T-helper 17 cell (primary cell): ENCODE data around the gene RIPK4. TPM values are rescaled to one million over a fixed set of nuclear protein-coding genes. Genes with fewer than 3 reads are reported as not detected.
"Not testable (repeated sequence)": the region's sequence is repeated elsewhere in the genome, so short reads cannot be mapped to it uniquely, and the experiment has no call there.

Experiments
- ATAC-seq: fragments of 150-1000 bp; cut with Tn5 transposase; 2 replicates; pipeline ENCODE4 v1.10.0; 2021; ENCODE audit warnings: mild to moderate bottlenecking, moderate library complexity
- DNase-seq, 3 donors: peaks; one replicate each; pipeline versions ENCODE4 v3.0.0 to v3.0.0-alpha.2; 2020 to 2021
- H3K9me3 ChIP-seq: one replicate; pipeline ENCODE4 v1.7.0; 2013; ENCODE audit warnings: low read length, mild to moderate bottlenecking; ENCODE audit not compliant: control insufficient read depth, poor library complexity, severe bottlenecking
- H3K27ac Mint-ChIP-seq: one replicate; pipeline ENCODE4 v1.8.0; 2022; ENCODE audit warnings: mild to moderate bottlenecking, moderate library complexity, mixed read lengths
- H3K27me3 Mint-ChIP-seq: one replicate; pipeline ENCODE4 v1.8.0; 2022; ENCODE audit warnings: mixed read lengths
- H3K36me3 Mint-ChIP-seq: one replicate; pipeline ENCODE4 v1.8.0; 2022; ENCODE audit warnings: low read depth, mixed read lengths
- H3K4me1 Mint-ChIP-seq: one replicate; pipeline ENCODE4 v1.8.0; 2022; ENCODE audit warnings: mild to moderate bottlenecking, mixed read lengths
- H3K4me3 Mint-ChIP-seq: one replicate; pipeline ENCODE4 v1.8.0; 2022; ENCODE audit warnings: mild to moderate bottlenecking, moderate library complexity, mixed read lengths
- total RNA-seq, 4 donors: library from RNA in 2 of 4; stranded (reverse) in 2 of 4; gene quantifications; one replicate each; pipeline ENCODE4 v1.2.3 and lab custom pipeline; 2022 to 2026

Gene RIPK4
- total RNA-seq, 2 donors from 2014 or later, result 0.37 to 0.50 TPM

DNA sequence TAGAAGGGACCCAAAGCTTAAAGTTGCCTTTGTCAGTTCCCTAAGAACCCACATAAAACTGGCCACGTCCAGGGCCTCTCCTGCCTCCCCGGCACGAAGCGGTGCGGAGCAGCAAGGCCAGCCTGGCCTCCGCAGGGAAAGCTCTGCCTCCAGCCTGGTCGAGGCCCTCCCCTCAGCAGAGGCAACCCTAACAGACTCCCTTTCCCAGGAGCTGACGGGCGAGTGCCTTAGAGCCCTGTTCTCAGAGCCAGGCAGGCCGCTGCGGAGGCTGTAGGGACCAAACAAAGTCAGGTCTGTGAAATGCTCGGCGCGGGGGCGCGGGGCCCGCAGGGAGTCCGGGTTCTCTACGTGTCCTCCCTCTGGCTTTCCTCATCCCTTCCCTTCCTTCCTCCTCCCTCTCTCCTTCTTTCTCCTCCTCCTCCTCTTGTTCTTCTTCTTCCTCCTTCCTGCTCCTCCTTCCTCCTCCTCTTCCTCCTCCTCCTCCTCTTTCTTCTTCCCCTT lies 40.7 kb downstream of the RIPK4 start:
- ATAC-seq (no peak), DNase-seq (no peak)
- peaks cover 8% of the 10 kb centered on the region for H3K36me3 Mint-ChIP-seq
- no peak overlapping the region for H3K27ac Mint-ChIP-seq
- H3K4me1 Mint-ChIP-seq, result peaks cover 14% of the 10 kb centered on the region
- peaks cover 67% of the 10 kb centered on the region for H3K27me3 Mint-ChIP-seq
- H3K9me3 ChIP-seq, result no peaks in the 10 kb centered on the region
- H3K4me3 Mint-ChIP-seq, result no peak overlapping the region

DNA sequence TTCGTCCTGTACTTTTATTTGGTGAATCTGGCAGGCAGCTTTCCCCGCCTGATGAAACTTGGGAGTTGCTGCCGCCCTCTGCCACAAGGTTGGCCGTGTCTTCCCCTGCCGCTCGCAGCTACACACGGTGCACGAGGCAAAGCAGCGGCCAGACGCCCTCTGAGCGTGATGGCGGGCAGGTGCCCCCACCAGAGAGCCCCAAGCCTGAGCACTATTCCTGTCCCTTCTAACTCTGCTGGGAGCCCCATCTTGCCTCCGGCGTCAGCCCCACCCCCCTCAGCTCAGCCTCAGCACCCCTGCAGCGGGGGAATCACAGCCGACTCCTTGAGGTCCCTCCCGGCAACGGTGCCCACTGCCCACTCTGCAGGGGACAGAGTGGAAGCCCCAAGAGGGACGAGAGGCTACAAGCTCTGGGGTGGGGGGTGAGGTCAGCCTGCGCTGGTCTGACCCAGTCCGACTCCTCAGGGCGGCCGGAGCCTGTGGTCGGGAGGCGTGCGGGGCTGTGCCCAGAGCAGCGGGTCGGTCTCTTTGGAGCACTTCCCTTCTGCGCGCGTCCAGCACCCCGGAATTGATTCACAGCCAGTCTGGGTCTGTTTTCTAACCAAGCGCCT lies 41.3 kb downstream of the RIPK4 start:
- H3K36me3 Mint-ChIP-seq, result peaks cover 8% of the 10 kb centered on the region
- DNase-seq, result no peak
- ATAC-seq, result peak; percentile 39
- no peak overlapping the region for H3K27ac Mint-ChIP-seq
- H3K27me3 Mint-ChIP-seq, result peaks cover 71% of the 10 kb centered on the region
- H3K9me3 ChIP-seq, result no peaks in the 10 kb centered on the region
- H3K4me1 Mint-ChIP-seq, result peaks cover 14% of the 10 kb centered on the region
- H3K4me3 Mint-ChIP-seq, result no peak overlapping the region

DNA sequence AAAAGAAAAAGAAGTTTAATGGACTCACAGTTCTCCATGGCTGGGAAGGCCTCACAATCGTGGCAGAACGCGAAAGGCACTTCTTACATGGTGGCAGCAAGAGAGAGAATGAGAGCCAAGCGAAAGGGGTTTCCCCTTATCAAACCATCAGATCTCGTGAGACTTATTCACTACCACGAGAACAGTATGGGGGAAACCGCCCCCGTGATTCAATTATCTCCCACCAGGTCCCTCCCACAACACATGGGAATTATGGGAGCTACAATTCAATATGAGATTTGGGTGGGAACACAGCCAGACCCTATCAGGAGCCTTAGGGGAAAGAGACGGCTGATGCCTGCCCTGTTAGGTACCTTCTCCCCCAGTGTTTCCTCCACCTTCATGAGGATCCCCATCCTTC lies 43.0 kb downstream of the RIPK4 start:
- not testable (repeated sequence) for H3K36me3 Mint-ChIP-seq, H3K4me3 Mint-ChIP-seq, DNase-seq, ATAC-seq, H3K9me3 ChIP-seq, H3K27ac Mint-ChIP-seq
- Mint-ChIP-seq H3K27me3 (peaks cover 70% of the 10 kb centered on the region), H3K4me1 (peaks cover 14% of the 10 kb centered on the region)

- H3K4me3 Mint-ChIP-seq, result no peak overlapping the region
- H3K4me1 Mint-ChIP-seq, result peaks cover 16% of the 10 kb centered on the region
- DNase-seq (no peak), ATAC-seq (no peak)
- H3K27ac Mint-ChIP-seq, result no peak overlapping the region
- peaks cover 65% of the 10 kb centered on the region for H3K27me3 Mint-ChIP-seq
- no peaks in the 10 kb centered on the region for H3K9me3 ChIP-seq
- peaks cover 8% of the 10 kb centered on the region for H3K36me3 Mint-ChIP-seq
Observed at GRCh38 chr21:41722052-41723018, 44.5 kb downstream of the RIPK4 start.

GRCh38 chr21:41720250-41720649 lies 46.6 kb downstream of the RIPK4 start:
- ATAC-seq, result no peak
- H3K27ac Mint-ChIP-seq, result no peak overlapping the region

GRCh38 chr21:41719691-41720090 lies 47.2 kb downstream of the RIPK4 start:
- no peak for DNase-seq
- Mint-ChIP-seq H3K36me3 (peaks cover 6% of the 10 kb centered on the region), H3K4me1 (peaks cover 7% of the 10 kb centered on the region), H3K27ac (no peak overlapping the region), H3K27me3 (peaks cover 67% of the 10 kb centered on the region), H3K4me3 (no peak overlapping the region)
- no peaks in the 10 kb centered on the region for H3K9me3 ChIP-seq
- no peak for ATAC-seq

More at GRCh38 chr21:41720250-41720649, 46.6 kb downstream of the RIPK4 start:
- Mint-ChIP-seq H3K36me3 (peaks cover 6% of the 10 kb centered on the region), H3K4me3 (no peak overlapping the region), H3K27me3 (peaks cover 62% of the 10 kb centered on the region), H3K4me1 (peaks cover 7% of the 10 kb centered on the region)
- no peaks in the 10 kb centered on the region for H3K9me3 ChIP-seq
- no peak for DNase-seq

GRCh38 chr21:41717573-41718330 lies 49.1 kb downstream of the RIPK4 start:
- H3K36me3 Mint-ChIP-seq, result peaks cover 8% of the 10 kb centered on the region
- no peak for ATAC-seq
- H3K27me3 Mint-ChIP-seq, result peaks cover 69% of the 10 kb centered on the region
- peaks cover 7% of the 10 kb centered on the region for H3K4me1 Mint-ChIP-seq
- no peak for DNase-seq
- no peak overlapping the region for H3K4me3 Mint-ChIP-seq
- no peaks in the 10 kb centered on the region for H3K9me3 ChIP-seq
- H3K27ac Mint-ChIP-seq, result no peak overlapping the region

DNA sequence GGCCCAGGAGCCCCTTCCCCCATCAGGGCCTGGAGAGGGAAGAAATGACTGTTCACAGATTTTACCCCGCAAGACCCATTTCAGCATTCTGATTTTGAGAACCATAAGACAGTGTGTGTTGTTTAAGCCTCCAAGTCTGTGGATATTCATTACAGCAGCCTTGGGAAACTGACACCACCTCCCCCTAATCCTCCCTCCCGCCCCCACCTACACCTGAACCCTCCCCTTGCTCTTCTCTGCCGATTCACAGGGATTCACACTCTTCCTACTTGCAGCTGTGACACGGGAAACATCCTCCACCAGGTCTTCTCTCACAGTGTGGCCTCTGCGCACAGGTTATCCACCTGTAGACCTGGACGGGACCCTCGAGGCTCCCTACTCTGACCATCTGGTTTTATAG lies 50.1 kb downstream of the RIPK4 start:
- H3K9me3 ChIP-seq, result no peaks in the 10 kb centered on the region
- ATAC-seq, result no peak
- Mint-ChIP-seq H3K36me3 (peaks cover 5% of the 10 kb centered on the region), H3K4me1 (peaks cover 2% of the 10 kb centered on the region), H3K27ac (no peak overlapping the region), H3K4me3 (no peak overlapping the region), H3K27me3 (peaks cover 63% of the 10 kb centered on the region)
- no peak for DNase-seq

- Mint-ChIP-seq H3K36me3 (peaks cover 5% of the 10 kb centered on the region), H3K4me3 (no peak overlapping the region), H3K27ac (no peak overlapping the region), H3K27me3 (peaks cover 67% of the 10 kb centered on the region), H3K4me1 (peaks cover 2% of the 10 kb centered on the region)
- DNase-seq, result no peak
- H3K9me3 ChIP-seq, result no peaks in the 10 kb centered on the region
- ATAC-seq, result no peak
Observed at GRCh38 chr21:41715649-41716281, 51.1 kb downstream of the RIPK4 start.

- not testable (repeated sequence) for H3K27ac Mint-ChIP-seq, H3K4me3 Mint-ChIP-seq, ATAC-seq, H3K9me3 ChIP-seq, DNase-seq, H3K4me1 Mint-ChIP-seq, H3K36me3 Mint-ChIP-seq
- peaks cover 63% of the 10 kb centered on the region for H3K27me3 Mint-ChIP-seq
Observed at GRCh38 chr21:41714299-41714865, 52.5 kb downstream of the RIPK4 start.

DNA sequence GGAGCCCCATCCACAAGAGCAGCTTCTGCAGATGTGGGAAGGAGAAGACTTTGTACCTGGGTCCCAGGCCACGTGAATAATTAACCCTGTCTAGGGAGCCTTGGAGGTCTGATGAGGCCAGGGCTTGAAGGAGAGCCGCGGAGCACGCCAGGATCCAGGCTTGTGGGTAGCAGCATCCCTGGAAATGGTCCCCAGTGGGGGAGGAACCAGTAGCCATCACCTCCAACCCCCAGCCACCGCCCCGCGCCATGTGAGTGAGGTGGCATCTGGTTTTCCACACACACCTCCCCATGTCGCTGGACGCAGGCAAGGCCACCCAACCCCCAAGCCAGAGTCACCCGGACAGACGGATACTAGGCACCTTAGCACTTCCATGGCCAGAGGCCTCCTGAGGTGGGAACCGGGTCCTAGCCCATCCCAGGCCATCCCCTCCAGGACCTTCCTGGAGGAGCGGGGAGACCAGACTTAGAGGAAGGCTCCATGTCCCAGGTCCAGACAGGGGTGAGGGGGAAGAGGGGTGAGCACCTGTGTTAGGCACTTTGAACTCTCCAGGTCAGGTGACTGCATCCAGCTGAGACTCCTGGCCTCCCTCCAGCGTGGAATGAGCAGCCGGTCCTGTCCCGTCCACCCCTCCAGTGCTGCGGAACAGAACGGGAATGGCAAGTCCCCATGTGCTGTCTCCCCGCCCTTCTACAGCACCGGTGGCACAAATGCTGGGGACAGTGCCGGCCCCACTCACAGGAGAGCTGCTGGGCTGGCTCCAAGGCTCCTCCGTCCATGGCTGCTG lies 53.2 kb downstream of the RIPK4 start:
- Mint-ChIP-seq H3K4me3 (no peak overlapping the region), H3K4me1 (peaks cover 2% of the 10 kb centered on the region), H3K27ac (no peak overlapping the region), H3K36me3 (peaks cover 5% of the 10 kb centered on the region), H3K27me3 (peaks cover 65% of the 10 kb centered on the region)
- no peaks in the 10 kb centered on the region for H3K9me3 ChIP-seq
- no peak for ATAC-seq
- DNase-seq, result no peak

DNA sequence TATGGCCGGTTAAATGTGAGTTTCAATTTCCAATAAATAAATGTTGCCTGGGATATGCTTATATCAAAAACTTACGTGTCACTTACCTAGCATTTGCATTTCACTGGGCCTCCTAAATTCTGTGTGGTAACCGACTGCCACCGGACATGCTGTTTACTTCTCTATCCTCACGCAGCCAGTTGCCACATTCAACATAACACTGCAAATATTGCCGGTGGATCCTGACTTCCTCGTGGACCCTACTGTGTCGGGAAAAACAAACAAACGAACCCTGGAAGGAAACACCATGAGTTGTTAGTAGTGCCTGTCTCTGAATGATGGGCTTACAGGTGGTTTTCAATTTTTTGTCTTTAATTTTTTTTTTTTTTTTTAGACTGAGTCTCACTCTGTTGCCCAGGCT lies 54.1 kb downstream of the RIPK4 start:
- no peak overlapping the region for H3K27ac Mint-ChIP-seq
- DNase-seq (no peak), ATAC-seq (no peak)

More for the DNA sequence above, 54.1 kb downstream of the RIPK4 start:
- no peaks in the 10 kb centered on the region for H3K9me3 ChIP-seq
- H3K4me3 Mint-ChIP-seq, result no peak overlapping the region
- H3K4me1 Mint-ChIP-seq, result no peaks in the 10 kb centered on the region
- H3K36me3 Mint-ChIP-seq, result peaks cover 5% of the 10 kb centered on the region
- peaks cover 66% of the 10 kb centered on the region for H3K27me3 Mint-ChIP-seq
